Uterus (tissue), 4 donors: ENCODE data around the gene VIP. TPM values are rescaled to one million over a fixed set of nuclear protein-coding genes. Genes with fewer than 3 reads are reported as not detected.

Experiments used
- DNase-seq, 2 donors: peaks; one replicate each; pipeline ENCODE4 v3.0.0-alpha.2; 2019 to 2020
- H3K27ac ChIP-seq, 2 donors: fragments of 200-600 bp; sonication (generic); 1 replicate in 1 of 2; 2 replicates in 1 of 2; pipeline ENCODE4 v1.5.1; 2016 to 2018
- H3K27me3 ChIP-seq, 2 donors: fragments of 200-600 bp; sonication (generic); one replicate each; pipeline ENCODE4 v1.5.1; 2018 to 2019; ENCODE audit warnings: control low read depth in 1 of 2
- H3K36me3 ChIP-seq, 2 donors: fragments of 200-600 bp; sonication (generic); one replicate each; pipeline ENCODE4 v1.5.1; 2019; ENCODE audit warnings: control low read depth in 1 of 2
- H3K4me1 ChIP-seq, 2 donors: fragments of 200-600 bp; sonication (generic); one replicate each; pipeline ENCODE4 v1.5.1; 2018 to 2019; ENCODE audit warnings: control low read depth in 1 of 2
- H3K4me3 ChIP-seq, 2 donors: fragments of 200-600 bp; sonication (generic); 1 replicate in 1 of 2; 2 replicates in 1 of 2; pipeline ENCODE4 v1.5.1; 2018 to 2019; ENCODE audit warnings: mild to moderate bottlenecking in 1 of 2
- H3K9me3 ChIP-seq, 2 donors: fragments of 200-600 bp; sonication (generic); one replicate each; pipeline ENCODE4 v1.5.1; 2019; ENCODE audit warnings: control low read depth in 1 of 2
- CTCF ChIP-seq, 4 experiments: fragments of 200-600 bp in 2 of 4; fragments of 450-650 bp in 2 of 4; sonication (generic) in 2 of 4; IDR thresholded peaks; one replicate each; pipeline ENCODE4 v1.5.1; 2016 to 2019; ENCODE audit warnings: antibody characterized with exemption in 4 of 4, mild to moderate bottlenecking in 2 of 4, moderate library complexity in 1 of 4
- POLR2A ChIP-seq, 2 donors: fragments of 450-650 bp; IDR thresholded peaks; one replicate each; pipeline ENCODE4 v1.6.1; 2016; ENCODE audit warnings: antibody characterized with exemption in 2 of 2, mild to moderate bottlenecking in 1 of 2, moderate library complexity in 1 of 2
- intact Hi-C: fragments of 100-400 bp; cut with DNase I; formaldehyde crosslinking; loops from one replicate; pipeline ENCODE4 v1.15.1; 2023; ENCODE audit warnings: low total_unique reads
- total RNA-seq, 4 donors: library from RNA; depleted of rRNA in 3 of 4; stranded (reverse); fragments of >200 nt in 3 of 4; gene quantifications; one replicate each; pipeline versions ENCODE4 v1.1.0 to v1.2.4, GENCODE V29; 2014 to 2023
- donor health status: DM: yes; HTN: yes; CAD: no.

Gene VIP
- total RNA-seq, 4 donors from 2014 or later, result 0.59 to 1.4 (median 1.0) TPM

- Histone ChIP-seq H3K27ac (no peak overlapping the region), H3K36me3 (no peaks in the 10 kb centered on the region), H3K4me3 (no peak overlapping the region), H3K9me3 (no peaks in the 10 kb centered on the region), H3K27me3 (no peaks in the 10 kb centered on the region), H3K4me1 (no peaks in the 10 kb centered on the region)
- DNase-seq, result no peak
- intact Hi-C loops, result no loop called here
- TF ChIP-seq CTCF (IDR thresholded peaks at IDR 0.05), result no peak
- no peak for TF ChIP-seq POLR2A (IDR thresholded peaks at IDR 0.05)
Measured at GRCh38 chr6:152771061-152771687, 20.6 kb downstream of the VIP start.

- Histone ChIP-seq H3K4me1 (no peaks in the 10 kb centered on the region), H3K36me3 (no peaks in the 10 kb centered on the region), H3K27me3 (no peaks in the 10 kb centered on the region), H3K4me3 (no peak overlapping the region), H3K27ac (no peak overlapping the region), H3K9me3 (no peaks in the 10 kb centered on the region)
- DNase-seq, result no peak
- no peak for TF ChIP-seq POLR2A (IDR thresholded peaks at IDR 0.05)
- TF ChIP-seq CTCF (IDR thresholded peaks at IDR 0.05), result no peak
- intact Hi-C loops, result no loop called here
Measured at GRCh38 chr6:152775428-152775827, 24.8 kb downstream of the VIP start.

- no peak overlapping the region for H3K27ac ChIP-seq
Measured at GRCh38 chr6:152776833-152777232, 26.2 kb downstream of the VIP start.

GRCh38 chr6:152783217-152783878 lies 32.8 kb downstream of the VIP start:
- Histone ChIP-seq H3K9me3 (no peaks in the 10 kb centered on the region), H3K4me3 (no peak overlapping the region), H3K4me1 (no peaks in the 10 kb centered on the region), H3K36me3 (no peaks in the 10 kb centered on the region), H3K27ac (no peak overlapping the region), H3K27me3 (no peaks in the 10 kb centered on the region)
- no peak for DNase-seq
- no peak for TF ChIP-seq POLR2A (IDR thresholded peaks at IDR 0.05)
- intact Hi-C loops, result no loop called here

More at GRCh38 chr6:152776833-152777232, 26.2 kb downstream of the VIP start:
- Histone ChIP-seq H3K4me1 (no peaks in the 10 kb centered on the region), H3K36me3 (no peaks in the 10 kb centered on the region), H3K9me3 (no peaks in the 10 kb centered on the region), H3K4me3 (no peak overlapping the region), H3K27me3 (no peaks in the 10 kb centered on the region)
- TF ChIP-seq CTCF (IDR thresholded peaks at IDR 0.05), result no peak
- TF ChIP-seq POLR2A (IDR thresholded peaks at IDR 0.05), result no peak
- intact Hi-C loops, result no loop called here
- no peak for DNase-seq

- H3K4me1 ChIP-seq, result no peaks in the 10 kb centered on the region
- H3K9me3 ChIP-seq, result no peaks in the 10 kb centered on the region
- peaks cover 0 to 3% of the 10 kb centered on the region in 2 donors for H3K27me3 ChIP-seq
- H3K36me3 ChIP-seq, result no peaks in the 10 kb centered on the region
- no peak overlapping the region for H3K4me3 ChIP-seq
- H3K27ac ChIP-seq, result no peak overlapping the region
- no peak for TF ChIP-seq CTCF (IDR thresholded peaks at IDR 0.05)
- TF ChIP-seq POLR2A (IDR thresholded peaks at IDR 0.05), result no peak
- intact Hi-C loops, result no loop called here
- DNase-seq, result no peak
Measured at GRCh38 chr6:152794696-152795095, 44.1 kb downstream of the VIP start.
